ENCODE results near the gene TRAT1.

Gene TRAT1

GRCh38 chr3:108862865-108863798 is 40.5 kb downstream of the TRAT1 start:
- DNase-seq = no peak

GRCh38 chr3:108863799-108864135 is 41.2 kb downstream of the TRAT1 start:
- DNase-seq = no peak

- DNase-seq = no peak
These were observed 55.3 kb downstream of the TRAT1 start for GRCh38 chr3:108877901-108878300.

- no peak for DNase-seq
These were observed 57.3 kb downstream of the TRAT1 start for GRCh38 chr3:108879915-108880314.

GRCh38 chr3:108882762-108883161 is 60.2 kb downstream of the TRAT1 start:
- DNase-seq = no peak

- DNase-seq = no peak
These were observed 60.8 kb downstream of the TRAT1 start for GRCh38 chr3:108883373-108883772.

- no peak for DNase-seq
These were observed 64.5 kb downstream of the TRAT1 start for GRCh38 chr3:108887121-108887520.

- no peak for DNase-seq
These were observed 65.2 kb downstream of the TRAT1 start for GRCh38 chr3:108887777-108888176.

- no peak for DNase-seq
These were observed 69.2 kb downstream of the TRAT1 start for GRCh38 chr3:108891833-108892232.

GRCh38 chr3:108894981-108895380 is 72.4 kb downstream of the TRAT1 start:
- no peak for DNase-seq

- DNase-seq = no peak
These were observed 75.3 kb downstream of the TRAT1 start for GRCh38 chr3:108897883-108898282.

- no peak for DNase-seq
These were observed 76.9 kb downstream of the TRAT1 start for GRCh38 chr3:108899530-108899929.
